HepG2 (cell line): Measurements from ENCODE around the gene ZNF814. TPM values are rescaled to one million over a fixed set of nuclear protein-coding genes. Genes with fewer than 3 reads are reported as not detected.

Experiments
- DDIT3 ChIP-seq: sonication (generic); formaldehyde crosslinking; IDR thresholded peaks from 2 replicates; pipeline ENCODE4 v1.4.0; 2020; ENCODE audit warnings: mild to moderate bottlenecking, missing genetic modification reagents
- GATAD2A ChIP-seq: IDR thresholded peaks from 2 replicates; pipeline ENCODE4 v1.6.1; 2016
- GMEB1 ChIP-seq: sonication (generic); formaldehyde crosslinking; IDR thresholded peaks from 2 replicates; pipeline ENCODE4 v1.5.1; 2020; ENCODE audit warnings: missing genetic modification reagents, mild to moderate bottlenecking, borderline replicate concordance
- HDAC6 ChIP-seq: fragments of 200-600 bp; sonication (generic); IDR thresholded peaks from 2 replicates; pipeline ENCODE4 v1.7.0; 2017; ENCODE audit warnings: mild to moderate bottlenecking, antibody characterized with exemption, low read length, low read depth
- HNF1B ChIP-seq: sonication (generic); formaldehyde crosslinking; IDR thresholded peaks from 2 replicates; pipeline ENCODE4 v1.5.1; 2020; ENCODE audit warnings: mild to moderate bottlenecking, moderate library complexity, missing genetic modification reagents
- HOXA3 ChIP-seq: sonication (generic); formaldehyde crosslinking; IDR thresholded peaks from 2 replicates; pipeline ENCODE4 v1.5.0; 2020; ENCODE audit warnings: missing genetic modification reagents
- KLF13 ChIP-seq: sonication (generic); formaldehyde crosslinking; IDR thresholded peaks from 2 replicates; pipeline ENCODE4 v1.4.0; 2020; ENCODE audit warnings: mild to moderate bottlenecking, missing genetic modification reagents
- MAX ChIP-seq: IDR thresholded peaks from 2 replicates; pipeline ENCODE4 v1.6.1; 2012; ENCODE audit warnings: inconsistent platforms
- MBNL3 ChIP-seq: fragments of 250-450 bp; sonication (Bioruptor Pico); conservative IDR thresholded peaks from 2 replicates; pipeline ENCODE4 v1.8.0; 2022; ENCODE audit warnings: mild to moderate bottlenecking, inconsistent platforms
- MTERF4 ChIP-seq: sonication (generic); formaldehyde crosslinking; IDR thresholded peaks from 2 replicates; pipeline ENCODE4 v1.8.0; 2023; ENCODE audit warnings: mild to moderate bottlenecking, missing genetic modification reagents
- NFYC ChIP-seq: IDR thresholded peaks from 2 replicates; pipeline ENCODE4 v1.6.1; 2016; ENCODE audit warnings: missing genetic modification reagents, missing compliant biosample characterization
- RBFOX2 ChIP-seq: fragments of 200-400 bp; formaldehyde crosslinking; IDR thresholded peaks from 2 replicates; pipeline ENCODE4 v1.6.1; 2017; ENCODE audit warnings: low read depth, mild to moderate bottlenecking, low read length
- RBM39 ChIP-seq: fragments of 200-400 bp; formaldehyde crosslinking; IDR thresholded peaks from one replicate; pipeline ENCODE4 v1.6.1; 2018; ENCODE audit warnings: antibody characterized with exemption, mild to moderate bottlenecking, low read depth, low read length; ENCODE audit not compliant: poor library complexity, severe bottlenecking
- RNF219 ChIP-seq: sonication (generic); formaldehyde crosslinking; IDR thresholded peaks from 2 replicates; pipeline ENCODE4 v1.5.0; 2020; ENCODE audit warnings: mild to moderate bottlenecking, missing genetic modification reagents
- SALL2 ChIP-seq: sonication (generic); formaldehyde crosslinking; IDR thresholded peaks from 2 replicates; pipeline ENCODE4 v1.8.1; 2023; ENCODE audit warnings: mild to moderate bottlenecking, missing genetic modification reagents, inconsistent platforms
- STAG1 ChIP-seq: sonication (generic); formaldehyde crosslinking; IDR thresholded peaks from 2 replicates; pipeline ENCODE4 v1.4.0; 2020; ENCODE audit warnings: missing genetic modification reagents
- ZFP36 ChIP-seq: fragments of 150-350 bp; IDR thresholded peaks from 2 replicates; pipeline ENCODE4 v1.6.1; 2018; ENCODE audit warnings: borderline replicate concordance, low read length, low read depth; ENCODE audit not compliant: partially characterized antibody
- ZMYM4 ChIP-seq: sonication (generic); formaldehyde crosslinking; IDR thresholded peaks from 2 replicates; pipeline ENCODE4 v1.8.1; 2023; ENCODE audit warnings: mild to moderate bottlenecking, missing genetic modification reagents
- ZNF232 ChIP-seq: sonication (generic); formaldehyde crosslinking; IDR thresholded peaks from 2 replicates; pipeline ENCODE4 v1.4.0; 2020; ENCODE audit warnings: missing genetic modification reagents, borderline replicate concordance
- ZNF761 ChIP-seq: sonication (generic); formaldehyde crosslinking; conservative IDR thresholded peaks from 2 replicates; pipeline ENCODE4 v1.4.0; 2020; ENCODE audit warnings: mild to moderate bottlenecking, missing genetic modification reagents
- ZNF83 ChIP-seq: sonication (generic); formaldehyde crosslinking; IDR thresholded peaks from 2 replicates; pipeline ENCODE4 v1.4.0; 2020; ENCODE audit warnings: missing genetic modification reagents, mild to moderate bottlenecking, borderline replicate concordance
- polyA plus RNA-seq, 8 experiments: library from polyadenylated mRNA; depleted of rRNA in 3 of 8; stranded (reverse) in 7 of 8; unstranded in 1 of 8; fragments of >200 nt; fragmentation: Illumina TruSeq in 4 of 8; extraction: Trizol in 4 of 8; gene quantifications; 2 replicates each; pipeline versions ENCODE4 v1.2.1 to v1.2.3, GENCODE V29; 2011 to 2016; ENCODE audit warnings: low read depth in 4 of 8, missing spikeins in 1 of 8, mixed read lengths in 1 of 8; ENCODE audit not compliant: insufficient read depth in 1 of 8
- total RNA-seq, 5 experiments: library from RNA; depleted of rRNA; stranded (reverse); fragments of >200 nt; fragmentation: Illumina TruSeq; extraction: Trizol; gene quantifications; 2 replicates each; pipeline ENCODE4 v1.2.3, GENCODE V29; 2016; ENCODE audit warnings: low read depth in 1 of 5

The ZNF814 gene
- total and polyA plus RNA-seq, 2 of the 13 experiments (the other 11 are each of a cell fraction or from before 2014, with no cell fraction given): 2.5 to 3.4 TPM

- TF ChIP-seq RNF219 (CRISPR knock-in tag) (no peak), ZNF761 (CRISPR knock-in tag) (no peak), HOXA3 (peak; percentile 66), MBNL3 (CRISPR knock-in tag) (no peak), ZMYM4 (peak; percentile 77), ZNF83 (CRISPR knock-in tag) (no peak), GMEB1 (CRISPR knock-in tag) (0 out of 2 replicates have a peak, but pooled peaks have one; percentile 33), HNF1B (CRISPR knock-in tag) (no peak), STAG1 (CRISPR knock-in tag) (peak; percentile 60), HDAC6 (no peak), RBM39 (no peak), GATAD2A (CRISPR knock-in tag) (0 out of 2 replicates have a peak, but pooled peaks have one; percentile 22), NFYC (CRISPR knock-in tag) (peak; percentile 43; the same call in 1 of the 2 replicates), KLF13 (no peak), ZNF232 (no peak), RBFOX2 (no peak), MTERF4 (CRISPR knock-in tag) (no peak), DDIT3 (CRISPR knock-in tag) (no peak), SALL2 (CRISPR knock-in tag) (no peak), MAX (0 out of 2 replicates have a peak, but pooled peaks have one; percentile 29), ZFP36 (no peak)
Measured at GRCh38 chr19:57830071-57830602, 58.7 kb downstream of the ZNF814 start, which contains the start of gene ZNF587B (continued).
